ENCODE results near the gene MICAL2.

MICAL2 gene

DNA sequence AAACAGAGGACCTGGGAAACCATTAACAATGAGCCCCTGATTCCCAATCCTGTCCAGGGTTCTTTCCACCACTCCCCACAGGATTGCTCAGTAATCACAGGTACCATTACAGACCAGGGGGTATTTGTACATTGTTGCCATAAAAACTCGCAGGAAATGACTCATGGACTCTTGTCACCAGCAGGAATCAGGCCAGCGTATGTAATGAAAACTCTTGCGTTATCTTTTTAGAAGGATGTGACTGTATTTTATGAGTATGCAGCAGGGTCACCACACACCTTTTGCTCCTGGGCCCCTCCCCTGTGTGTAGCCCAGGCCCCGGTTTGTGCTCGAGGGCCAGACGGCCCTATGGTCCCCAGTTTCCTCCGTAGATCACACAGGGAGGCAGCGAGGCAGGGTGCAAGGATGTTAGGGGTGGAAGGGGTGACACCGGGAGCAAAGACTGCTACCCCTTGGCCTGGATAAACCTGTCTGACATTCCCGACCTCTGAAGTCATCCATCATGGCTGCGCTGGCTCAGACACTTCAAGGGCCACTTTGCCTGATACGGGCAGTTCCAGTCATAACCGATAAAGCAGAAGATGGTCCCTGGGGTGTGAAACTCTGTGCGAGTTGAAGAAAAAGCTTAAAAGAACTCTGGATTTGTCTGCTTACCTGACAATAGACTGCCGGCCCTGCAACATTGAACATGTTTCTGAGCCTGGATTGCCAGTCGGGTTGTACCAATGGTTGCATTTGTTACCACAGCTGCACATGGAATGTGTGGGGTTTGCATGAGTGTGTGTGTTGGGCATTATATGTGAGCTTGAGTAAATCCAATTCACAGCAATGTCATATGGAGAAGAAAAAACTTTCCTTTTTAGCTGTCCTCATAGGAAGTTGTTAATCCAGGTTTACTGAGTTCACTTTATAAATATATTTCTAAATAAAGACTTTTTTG is 56.9 kb downstream of the MICAL2 start (continued):
- TF ChIP-seq, protein P1, sequence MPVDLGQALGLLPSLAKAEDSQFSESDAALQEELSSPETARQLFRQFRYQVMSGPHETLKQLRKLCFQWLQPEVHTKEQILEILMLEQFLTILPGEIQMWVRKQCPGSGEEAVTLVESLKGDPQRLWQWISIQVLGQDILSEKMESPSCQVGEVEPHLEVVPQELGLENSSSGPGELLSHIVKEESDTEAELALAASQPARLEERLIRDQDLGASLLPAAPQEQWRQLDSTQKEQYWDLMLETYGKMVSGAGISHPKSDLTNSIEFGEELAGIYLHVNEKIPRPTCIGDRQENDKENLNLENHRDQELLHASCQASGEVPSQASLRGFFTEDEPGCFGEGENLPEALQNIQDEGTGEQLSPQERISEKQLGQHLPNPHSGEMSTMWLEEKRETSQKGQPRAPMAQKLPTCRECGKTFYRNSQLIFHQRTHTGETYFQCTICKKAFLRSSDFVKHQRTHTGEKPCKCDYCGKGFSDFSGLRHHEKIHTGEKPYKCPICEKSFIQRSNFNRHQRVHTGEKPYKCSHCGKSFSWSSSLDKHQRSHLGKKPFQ (tag by site-specific recombination; IDR thresholded peaks at IDR 0.05) = no peak
- TF ChIP-seq ZNF548 (tag by site-specific recombination; IDR thresholded peaks at IDR 0.05) = no peak
- no peak; the same call in 1 of the 2 replicates for TF ChIP-seq ZNF843 (tag by site-specific recombination; IDR thresholded peaks at IDR 0.05)
- no peak for TF ChIP-seq ZNF37A (tag by site-specific recombination; IDR thresholded peaks at IDR 0.05)
- TF ChIP-seq GLIS1 (tag by site-specific recombination; IDR thresholded peaks at IDR 0.05) = peak; percentile 90
- TF ChIP-seq WT1 (tag by site-specific recombination; IDR thresholded peaks at IDR 0.05) = peak; percentile 24; the same call in 1 of the 2 replicates
- TF ChIP-seq, protein P2, sequence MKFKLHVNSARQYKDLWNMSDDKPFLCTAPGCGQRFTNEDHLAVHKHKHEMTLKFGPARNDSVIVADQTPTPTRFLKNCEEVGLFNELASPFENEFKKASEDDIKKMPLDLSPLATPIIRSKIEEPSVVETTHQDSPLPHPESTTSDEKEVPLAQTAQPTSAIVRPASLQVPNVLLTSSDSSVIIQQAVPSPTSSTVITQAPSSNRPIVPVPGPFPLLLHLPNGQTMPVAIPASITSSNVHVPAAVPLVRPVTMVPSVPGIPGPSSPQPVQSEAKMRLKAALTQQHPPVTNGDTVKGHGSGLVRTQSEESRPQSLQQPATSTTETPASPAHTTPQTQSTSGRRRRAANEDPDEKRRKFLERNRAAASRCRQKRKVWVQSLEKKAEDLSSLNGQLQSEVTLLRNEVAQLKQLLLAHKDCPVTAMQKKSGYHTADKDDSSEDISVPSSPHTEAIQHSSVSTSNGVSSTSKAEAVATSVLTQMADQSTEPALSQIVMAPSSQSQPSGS (tag by site-specific recombination; IDR thresholded peaks at IDR 0.05; ENCODE audit: low read depth) = no peak
- no peak for TF ChIP-seq ZNF521 (tag by site-specific recombination; IDR thresholded peaks at IDR 0.05)
- peak; percentile 41 for TF ChIP-seq GLIS2 (tag by site-specific recombination; IDR thresholded peaks at IDR 0.05)
- TF ChIP-seq ZNF302 (tag by site-specific recombination; IDR thresholded peaks at IDR 0.05; ENCODE audit: low read depth) = no peak
- TF ChIP-seq, protein P3, sequence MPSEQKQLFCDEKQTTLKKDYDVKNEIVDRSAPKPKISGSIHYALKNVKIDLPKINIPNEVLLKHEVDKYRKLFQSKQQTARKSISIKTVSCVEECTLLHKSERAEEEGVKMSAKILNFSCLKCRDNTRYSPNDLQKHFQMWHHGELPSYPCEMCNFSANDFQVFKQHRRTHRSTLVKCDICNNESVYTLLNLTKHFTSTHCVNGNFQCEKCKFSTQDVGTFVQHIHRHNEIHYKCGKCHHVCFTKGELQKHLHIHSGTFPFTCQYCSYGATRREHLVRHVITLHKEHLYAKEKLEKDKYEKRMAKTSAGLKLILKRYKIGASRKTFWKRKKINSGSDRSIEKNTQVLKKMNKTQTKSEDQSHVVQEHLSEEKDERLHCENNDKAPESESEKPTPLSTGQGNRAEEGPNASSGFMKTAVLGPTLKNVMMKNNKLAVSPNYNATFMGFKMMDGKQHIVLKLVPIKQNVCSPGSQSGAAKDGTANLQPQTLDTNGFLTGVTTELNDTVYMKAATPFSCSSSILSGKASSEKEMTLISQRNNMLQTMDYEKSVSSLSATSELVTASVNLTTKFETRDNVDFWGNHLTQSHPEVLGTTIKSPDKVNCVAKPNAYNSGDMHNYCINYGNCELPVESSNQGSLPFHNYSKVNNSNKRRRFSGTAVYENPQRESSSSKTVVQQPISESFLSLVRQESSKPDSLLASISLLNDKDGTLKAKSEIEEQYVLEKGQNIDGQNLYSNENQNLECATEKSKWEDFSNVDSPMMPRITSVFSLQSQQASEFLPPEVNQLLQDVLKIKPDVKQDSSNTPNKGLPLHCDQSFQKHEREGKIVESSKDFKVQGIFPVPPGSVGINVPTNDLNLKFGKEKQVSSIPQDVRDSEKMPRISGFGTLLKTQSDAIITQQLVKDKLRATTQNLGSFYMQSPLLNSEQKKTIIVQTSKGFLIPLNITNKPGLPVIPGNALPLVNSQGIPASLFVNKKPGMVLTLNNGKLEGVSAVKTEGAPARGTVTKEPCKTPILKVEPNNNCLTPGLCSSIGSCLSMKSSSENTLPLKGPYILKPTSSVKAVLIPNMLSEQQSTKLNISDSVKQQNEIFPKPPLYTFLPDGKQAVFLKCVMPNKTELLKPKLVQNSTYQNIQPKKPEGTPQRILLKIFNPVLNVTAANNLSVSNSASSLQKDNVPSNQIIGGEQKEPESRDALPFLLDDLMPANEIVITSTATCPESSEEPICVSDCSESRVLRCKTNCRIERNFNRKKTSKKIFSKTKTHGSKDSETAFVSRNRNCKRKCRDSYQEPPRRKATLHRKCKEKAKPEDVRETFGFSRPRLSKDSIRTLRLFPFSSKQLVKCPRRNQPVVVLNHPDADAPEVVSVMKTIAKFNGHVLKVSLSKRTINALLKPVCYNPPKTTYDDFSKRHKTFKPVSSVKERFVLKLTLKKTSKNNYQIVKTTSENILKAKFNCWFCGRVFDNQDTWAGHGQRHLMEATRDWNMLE (tag by site-specific recombination; conservative IDR thresholded peaks at IDR 0.05; ENCODE audit: low read depth) = no peak
- no peak for TF ChIP-seq ZNF23 (tag by site-specific recombination; IDR thresholded peaks at IDR 0.05; ENCODE audit: borderline replicate concordance)
- TF ChIP-seq, protein P4, sequence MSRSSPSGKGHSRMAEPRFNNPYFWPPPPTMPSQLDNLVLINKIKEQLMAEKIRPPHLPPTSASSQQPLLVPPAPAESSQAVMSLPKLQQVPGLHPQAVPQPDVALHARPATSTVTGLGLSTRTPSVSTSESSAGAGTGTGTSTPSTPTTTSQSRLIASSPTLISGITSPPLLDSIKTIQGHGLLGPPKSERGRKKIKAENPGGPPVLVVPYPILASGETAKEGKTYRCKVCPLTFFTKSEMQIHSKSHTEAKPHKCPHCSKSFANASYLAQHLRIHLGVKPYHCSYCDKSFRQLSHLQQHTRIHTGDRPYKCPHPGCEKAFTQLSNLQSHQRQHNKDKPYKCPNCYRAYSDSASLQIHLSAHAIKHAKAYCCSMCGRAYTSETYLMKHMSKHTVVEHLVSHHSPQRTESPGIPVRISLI (tag by site-specific recombination; IDR thresholded peaks at IDR 0.05) = no peak
- no peak for TF ChIP-seq ZNF248 (tag by site-specific recombination; IDR thresholded peaks at IDR 0.05)
- peak; percentile 75 for TF ChIP-seq ZNF366 (tag by site-specific recombination; conservative IDR thresholded peaks at IDR 0.05)
- no peak for TF ChIP-seq MYNN (tag by site-specific recombination; IDR thresholded peaks at IDR 0.05; ENCODE audit: borderline replicate concordance)
- TF ChIP-seq ZNF555 (tag by site-specific recombination; conservative IDR thresholded peaks at IDR 0.05) = no peak
- TF ChIP-seq ZNF16 (tag by site-specific recombination; IDR thresholded peaks at IDR 0.05; ENCODE audit: low read depth) = no peak
- TF ChIP-seq OVOL3 (tag by site-specific recombination; IDR thresholded peaks at IDR 0.05) = no peak
- no peak for TF ChIP-seq PRDM1 (tag by site-specific recombination; IDR thresholded peaks at IDR 0.05)
- TF ChIP-seq ZNF121 (tag by site-specific recombination; IDR thresholded peaks at IDR 0.05) = no peak
- TF ChIP-seq, protein P5, sequence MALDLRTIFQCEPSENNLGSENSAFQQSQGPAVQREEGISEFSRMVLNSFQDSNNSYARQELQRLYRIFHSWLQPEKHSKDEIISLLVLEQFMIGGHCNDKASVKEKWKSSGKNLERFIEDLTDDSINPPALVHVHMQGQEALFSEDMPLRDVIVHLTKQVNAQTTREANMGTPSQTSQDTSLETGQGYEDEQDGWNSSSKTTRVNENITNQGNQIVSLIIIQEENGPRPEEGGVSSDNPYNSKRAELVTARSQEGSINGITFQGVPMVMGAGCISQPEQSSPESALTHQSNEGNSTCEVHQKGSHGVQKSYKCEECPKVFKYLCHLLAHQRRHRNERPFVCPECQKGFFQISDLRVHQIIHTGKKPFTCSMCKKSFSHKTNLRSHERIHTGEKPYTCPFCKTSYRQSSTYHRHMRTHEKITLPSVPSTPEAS (tag by site-specific recombination; IDR thresholded peaks at IDR 0.05) = no peak
- TF ChIP-seq, protein P6, sequence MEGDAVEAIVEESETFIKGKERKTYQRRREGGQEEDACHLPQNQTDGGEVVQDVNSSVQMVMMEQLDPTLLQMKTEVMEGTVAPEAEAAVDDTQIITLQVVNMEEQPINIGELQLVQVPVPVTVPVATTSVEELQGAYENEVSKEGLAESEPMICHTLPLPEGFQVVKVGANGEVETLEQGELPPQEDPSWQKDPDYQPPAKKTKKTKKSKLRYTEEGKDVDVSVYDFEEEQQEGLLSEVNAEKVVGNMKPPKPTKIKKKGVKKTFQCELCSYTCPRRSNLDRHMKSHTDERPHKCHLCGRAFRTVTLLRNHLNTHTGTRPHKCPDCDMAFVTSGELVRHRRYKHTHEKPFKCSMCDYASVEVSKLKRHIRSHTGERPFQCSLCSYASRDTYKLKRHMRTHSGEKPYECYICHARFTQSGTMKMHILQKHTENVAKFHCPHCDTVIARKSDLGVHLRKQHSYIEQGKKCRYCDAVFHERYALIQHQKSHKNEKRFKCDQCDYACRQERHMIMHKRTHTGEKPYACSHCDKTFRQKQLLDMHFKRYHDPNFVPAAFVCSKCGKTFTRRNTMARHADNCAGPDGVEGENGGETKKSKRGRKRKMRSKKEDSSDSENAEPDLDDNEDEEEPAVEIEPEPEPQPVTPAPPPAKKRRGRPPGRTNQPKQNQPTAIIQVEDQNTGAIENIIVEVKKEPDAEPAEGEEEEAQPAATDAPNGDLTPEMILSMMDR (tag by site-specific recombination; IDR thresholded peaks at IDR 0.05) = no peak
- TF ChIP-seq SCRT1 (tag by site-specific recombination; IDR thresholded peaks at IDR 0.05; ENCODE audit: borderline replicate concordance) = no peak
- no peak for TF ChIP-seq ZNF48 (tag by site-specific recombination; IDR thresholded peaks at IDR 0.05)

All from HEK293 (cell line).